Adipose tissue (tissue), 3 donors: ENCODE results near the gene GPD2. TPM values are rescaled to one million over a fixed set of nuclear protein-coding genes. Genes with fewer than 3 reads are reported as not detected.

Experiments used
- H3K27ac ChIP-seq: one replicate; pipeline ENCODE4 v1.5.1; 2013; ENCODE audit warnings: low read depth, low read length
- WGBS, 3 donors: extraction: QIAGEN DNeasy Blood & Tissue Kit; methylation state at CpG; one replicate each; pipeline ENCODE4 v1.1.7; 2013; 5-methylcytosine and 5-hydroxymethylcytosine counted together
- polyA plus RNA-seq, 3 donors: library from polyadenylated mRNA; stranded (reverse); fragments of 200-250 nt; gene quantifications; one replicate each; pipeline ENCODE4 v1.2.3, GENCODE V29; 2013
- donor health status: healthy with polysubstance abuse.
- donor health status: Bipolar disorder and iron deficiency.
- donor health status: healthy.

GPD2 gene
- polyA plus RNA-seq, 3 donors: 5.7 to 12.1 (median 10.5) TPM

DNA sequence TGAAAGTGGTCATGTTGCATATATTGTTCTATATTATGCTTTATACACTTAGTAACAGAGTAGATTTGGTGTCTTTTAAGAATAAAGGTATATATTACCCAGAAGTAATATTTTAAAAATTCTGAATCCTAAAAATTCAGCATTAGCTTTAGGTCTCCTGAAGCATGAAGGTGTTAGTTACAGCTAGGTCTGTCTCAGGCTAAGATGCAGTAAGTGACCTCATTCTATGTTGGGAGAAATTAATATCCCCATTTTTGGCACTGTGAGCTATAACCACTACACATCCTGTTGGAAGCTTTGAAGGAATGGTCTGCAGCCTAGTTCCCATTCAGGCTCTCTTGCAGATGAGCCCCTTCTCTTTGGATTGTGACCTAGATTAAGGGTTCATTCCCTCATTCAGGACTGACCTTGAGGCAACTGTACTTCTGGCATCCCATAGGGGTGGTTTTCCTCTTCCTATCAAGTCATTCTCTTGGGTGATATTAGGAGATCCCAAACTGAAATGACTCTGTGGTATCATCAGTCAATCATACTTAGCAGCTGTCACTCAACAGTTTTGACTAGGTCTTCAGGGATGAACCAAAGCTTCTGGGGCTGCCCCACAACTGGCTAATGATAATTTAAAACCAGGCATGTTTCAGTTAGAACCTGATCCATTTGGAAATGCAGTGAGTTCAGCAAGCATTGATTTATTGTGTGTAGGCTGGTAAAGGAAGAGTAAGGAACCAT is 117.7 kb downstream of the GPD2 start:
- H3K27ac ChIP-seq: no peak overlapping the region

DNA sequence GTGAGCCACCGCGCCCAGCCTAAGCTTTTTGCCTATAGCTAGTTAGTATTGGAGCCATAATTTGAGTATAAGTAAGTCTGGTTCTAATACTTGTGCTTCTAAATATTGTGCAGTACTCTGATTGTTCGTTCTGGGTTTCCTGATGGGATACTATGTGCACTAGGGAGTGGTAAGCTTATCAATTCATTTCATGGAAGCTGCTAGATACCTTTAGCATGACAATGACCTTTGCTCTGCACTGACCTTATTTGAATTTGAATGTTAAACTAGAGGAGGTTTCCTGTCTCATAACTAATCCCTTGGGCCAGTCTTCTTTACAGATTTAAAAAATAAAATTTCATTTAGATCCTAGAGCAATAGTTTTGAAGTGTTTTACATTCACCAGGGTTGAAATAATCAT is 125.1 kb downstream of the GPD2 start:
- 92 to 93% (median 93%) methylated on average over 3 of the region's 3 CpGs for WGBS, 3 donors
- no peak overlapping the region for H3K27ac ChIP-seq

DNA sequence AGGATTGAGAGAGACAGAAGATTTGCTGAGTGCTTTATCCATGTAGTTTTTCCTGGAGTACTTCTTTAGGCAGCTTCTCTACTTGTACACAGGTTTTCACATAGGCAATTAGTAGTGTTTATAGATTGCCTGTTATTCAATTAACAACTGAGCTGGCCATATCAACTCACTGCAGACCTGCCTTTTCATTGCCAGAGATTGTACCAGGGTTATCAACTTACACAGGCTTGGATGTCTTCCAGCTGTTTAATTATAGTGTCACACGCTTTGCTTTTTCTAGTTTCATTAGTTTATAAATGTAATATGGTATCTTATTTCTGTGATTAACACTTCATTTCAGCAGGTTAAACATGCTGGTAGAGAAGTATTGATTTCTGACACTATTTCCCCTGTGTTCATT is 125.9 kb downstream of the GPD2 start:
- WGBS, 3 donors: 14 to 65% (median 63%) methylated on average over 1 of the region's 1 CpG
- no peak overlapping the region for H3K27ac ChIP-seq

GRCh38 chr2:156563994-156564753 is 128.0 kb downstream of the GPD2 start:
- no peak overlapping the region for H3K27ac ChIP-seq
- WGBS, 3 donors: 87 to 95% (median 90%) methylated on average over 4 of the region's 4 CpGs

- 83 to 92% (median 86%) methylated on average over 5 of the region's 5 CpGs for WGBS, 3 donors
- H3K27ac ChIP-seq: no peak overlapping the region
These were observed 129.0 kb downstream of the GPD2 start for GRCh38 chr2:156565066-156565710.

DNA sequence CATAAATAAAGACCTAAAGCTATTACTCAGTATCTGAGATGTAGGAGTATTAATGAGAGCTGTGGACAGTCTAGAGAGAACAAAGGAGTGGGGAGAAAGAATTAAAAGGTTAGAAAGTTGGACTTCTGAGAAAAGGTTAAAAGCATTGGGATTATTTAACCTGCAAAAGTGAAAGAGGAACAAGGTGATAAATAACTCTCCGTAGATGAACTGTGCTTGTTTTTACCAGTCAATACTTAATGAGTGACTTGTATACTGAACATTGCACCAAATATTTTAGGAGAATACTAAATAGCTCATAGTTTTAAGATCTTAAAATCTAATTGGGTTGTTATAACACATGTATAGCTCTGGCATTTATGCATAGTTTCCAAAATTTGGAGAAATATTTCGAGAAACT is 137.5 kb downstream of the GPD2 start:
- 72 to 81% (median 73%) methylated on average over 2 of the region's 2 CpGs for WGBS, 3 donors
- no peak overlapping the region for H3K27ac ChIP-seq

GRCh38 chr2:156574112-156574511 is 137.9 kb downstream of the GPD2 start:
- no peak overlapping the region for H3K27ac ChIP-seq

- WGBS, 3 donors: 62 to 94% (median 86%) methylated on average over 3 of the region's 3 CpGs
- no peak overlapping the region for H3K27ac ChIP-seq
These were observed 139.8 kb downstream of the GPD2 start for GRCh38 chr2:156576005-156576404.

DNA sequence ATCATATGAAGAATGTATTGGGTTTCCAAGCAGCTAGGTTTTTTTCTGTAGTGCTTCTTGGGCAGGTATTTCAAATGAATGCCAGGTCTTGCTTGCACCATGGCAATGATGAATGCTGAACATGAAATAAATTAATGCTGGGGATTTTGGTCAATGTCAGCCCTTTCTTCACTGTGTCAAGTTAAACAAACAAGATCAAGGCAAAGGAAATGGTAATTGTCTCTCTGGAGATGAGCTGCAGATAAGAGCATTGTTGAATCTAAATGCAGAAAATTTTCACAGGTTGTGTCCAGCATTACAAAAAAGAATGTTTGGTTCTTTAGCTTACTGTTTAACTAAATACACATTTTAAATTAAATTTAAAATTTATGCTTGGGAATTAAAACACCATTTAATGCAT is 144.3 kb downstream of the GPD2 start:
- no peak overlapping the region for H3K27ac ChIP-seq

- 90 to 95% (median 92%) methylated on average over 2 of the region's 2 CpGs for WGBS, 3 donors
These were observed 145.1 kb downstream of the GPD2 start for GRCh38 chr2:156581280-156581679.

DNA sequence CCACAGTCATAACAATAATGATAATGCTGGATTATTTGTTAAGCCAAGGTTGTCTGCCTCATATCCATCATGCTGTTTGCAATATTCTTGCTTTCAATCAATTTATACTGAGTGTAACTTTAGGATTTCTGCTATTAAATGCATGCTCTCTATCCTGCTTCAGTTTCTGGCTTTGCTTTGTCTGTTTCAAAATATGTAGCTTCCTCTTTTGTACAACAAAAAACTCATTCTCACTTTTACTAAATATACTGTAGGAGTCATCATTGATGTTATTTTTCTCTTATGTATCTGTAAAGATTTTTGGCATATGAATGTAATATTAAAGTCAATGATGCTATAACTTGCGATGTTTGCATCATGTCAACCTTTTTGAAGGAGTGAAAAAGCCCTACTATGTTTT is 149.3 kb downstream of the GPD2 start:
- WGBS, 3 donors: 94 to 98% (median 98%) methylated on average over 1 of the region's 1 CpG
- H3K27ac ChIP-seq: no peak overlapping the region

More at GRCh38 chr2:156581280-156581679, 145.1 kb downstream of the GPD2 start:
- no peak overlapping the region for H3K27ac ChIP-seq

GRCh38 chr2:156586621-156587020 is 150.4 kb downstream of the GPD2 start:
- no peak overlapping the region for H3K27ac ChIP-seq
- 54 to 94% (median 90%) methylated on average over 2 of the region's 2 CpGs for WGBS, 3 donors

- H3K27ac ChIP-seq: no peak overlapping the region
- 35 to 40% (median 35%) methylated on average over 10 of the region's 10 CpGs for WGBS, 3 donors
These were observed 153.4 kb downstream of the GPD2 start for GRCh38 chr2:156589381-156590079.

DNA sequence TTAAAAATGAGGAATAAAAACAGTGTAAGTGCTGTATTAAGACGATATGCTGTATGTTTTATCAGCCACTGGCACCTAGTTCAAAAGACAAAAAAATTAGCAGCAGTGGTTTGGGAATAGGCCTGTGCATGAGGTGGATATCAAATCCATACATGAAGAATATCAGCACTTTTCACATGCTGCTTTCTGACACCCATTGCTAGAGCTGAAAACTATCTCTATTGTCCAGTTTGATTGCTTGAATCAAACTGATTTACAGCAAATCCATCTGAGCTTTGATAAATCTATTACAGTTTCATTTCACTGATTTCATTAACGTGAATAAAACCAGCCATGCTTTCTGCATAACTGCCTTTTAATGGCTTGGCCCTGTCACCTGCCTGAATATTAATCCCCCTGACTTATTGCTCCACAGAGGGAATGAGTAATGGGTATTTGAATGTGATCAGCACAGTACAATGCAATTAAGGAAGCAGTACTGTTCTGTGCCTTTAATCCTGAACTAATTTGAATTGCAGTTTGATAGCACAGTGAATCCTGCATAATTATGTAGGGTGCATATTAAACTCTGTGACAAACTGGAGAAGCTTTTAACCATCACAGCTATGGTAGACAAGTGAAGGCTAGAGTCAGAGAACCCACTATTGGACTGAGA is 154.0 kb downstream of the GPD2 start:
- 54 to 59% (median 56%) methylated on average over 2 of the region's 2 CpGs for WGBS, 3 donors

GRCh38 chr2:156592809-156593593 is 156.8 kb downstream of the GPD2 start:
- WGBS, 3 donors: 79 to 85% (median 82%) methylated on average over 8 of the region's 8 CpGs
- H3K27ac ChIP-seq: no peak overlapping the region

More for the DNA sequence above, 154.0 kb downstream of the GPD2 start:
- no peak overlapping the region for H3K27ac ChIP-seq

DNA sequence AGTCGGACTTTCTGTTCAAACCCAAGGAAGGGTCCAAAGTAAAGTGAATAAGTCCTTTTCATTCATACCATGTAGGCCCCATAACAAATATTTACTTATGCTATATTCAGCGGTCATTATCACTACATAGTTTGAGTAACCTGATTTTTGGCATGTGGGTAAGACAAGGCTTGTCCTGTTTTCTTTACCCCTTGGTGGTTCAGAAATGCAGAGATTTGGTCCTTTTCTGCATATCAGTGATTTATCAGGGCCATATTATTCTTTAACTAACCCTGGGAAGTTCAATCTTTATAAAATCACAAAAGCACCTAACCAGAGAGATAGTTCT is 157.4 kb downstream of the GPD2 start:
- WGBS, 3 donors: 36 to 89% (median 79%) methylated on average over 2 of the region's 2 CpGs
- no peak overlapping the region for H3K27ac ChIP-seq

- WGBS, 3 donors: 39 to 64% (median 54%) methylated on average over 1 of the region's 1 CpG
- H3K27ac ChIP-seq: no peak overlapping the region
These were observed 162.4 kb downstream of the GPD2 start for GRCh38 chr2:156598563-156598962.

GRCh38 chr2:156600196-156600595 is 164.0 kb downstream of the GPD2 start:
- H3K27ac ChIP-seq: no peak overlapping the region
- WGBS, 3 donors: 86 to 91% (median 88%) methylated on average over 3 of the region's 3 CpGs
